ENCODE data around the gene UBB.

The UBB gene

DNA sequence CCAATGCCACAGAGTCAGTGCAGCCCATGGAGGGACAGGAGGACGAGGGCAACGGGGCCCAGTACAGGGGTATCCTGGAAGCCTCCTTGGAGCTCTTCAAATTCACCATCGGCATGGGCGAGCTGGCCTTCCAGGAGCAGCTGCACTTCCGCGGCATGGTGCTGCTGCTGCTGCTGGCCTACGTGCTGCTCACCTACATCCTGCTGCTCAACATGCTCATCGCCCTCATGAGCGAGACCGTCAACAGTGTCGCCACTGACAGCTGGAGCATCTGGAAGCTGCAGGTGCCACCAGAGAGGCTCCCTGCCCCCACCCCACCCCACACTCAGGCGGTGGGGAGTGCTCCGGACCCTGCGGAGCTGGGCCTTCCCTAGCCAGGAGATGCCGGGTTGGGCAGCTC, 51.1 kb downstream of the UBB start:
- Histone ChIP-seq H3K36me3 (ENCODE audit: control insufficient read depth, low read length) (no peaks in the 10 kb centered on the region), H3K27ac (ENCODE audit: low read depth, low read length) (no peak overlapping the region), H3F3A (ENCODE audit: control insufficient read depth, insufficient read depth) (no peaks in the 10 kb centered on the region), H3K9me3 (ENCODE audit: control insufficient read depth, insufficient read depth, low read length) (no peaks in the 10 kb centered on the region), H3K4me2 (ENCODE audit: low read length) (no peak overlapping the region), H3K79me2 (ENCODE audit: control insufficient read depth, low read length) (no peaks in the 10 kb centered on the region), H3K4me3 (ENCODE audit: low read length) (no peak overlapping the region), H3K9me2 (replicated peaks; ENCODE audit: control insufficient read depth, low read length) (no peaks in the 10 kb centered on the region), H3K4me1 (ENCODE audit: control insufficient read depth, low read length) (peaks cover 20% of the 10 kb centered on the region), H4K20me1 (ENCODE audit: control insufficient read depth, insufficient read depth, low read depth, low read length) (no peaks in the 10 kb centered on the region), H3K27me3 (ENCODE audit: control insufficient read depth, low read length) (no peaks in the 10 kb centered on the region)
- TF ChIP-seq, protein P1, sequence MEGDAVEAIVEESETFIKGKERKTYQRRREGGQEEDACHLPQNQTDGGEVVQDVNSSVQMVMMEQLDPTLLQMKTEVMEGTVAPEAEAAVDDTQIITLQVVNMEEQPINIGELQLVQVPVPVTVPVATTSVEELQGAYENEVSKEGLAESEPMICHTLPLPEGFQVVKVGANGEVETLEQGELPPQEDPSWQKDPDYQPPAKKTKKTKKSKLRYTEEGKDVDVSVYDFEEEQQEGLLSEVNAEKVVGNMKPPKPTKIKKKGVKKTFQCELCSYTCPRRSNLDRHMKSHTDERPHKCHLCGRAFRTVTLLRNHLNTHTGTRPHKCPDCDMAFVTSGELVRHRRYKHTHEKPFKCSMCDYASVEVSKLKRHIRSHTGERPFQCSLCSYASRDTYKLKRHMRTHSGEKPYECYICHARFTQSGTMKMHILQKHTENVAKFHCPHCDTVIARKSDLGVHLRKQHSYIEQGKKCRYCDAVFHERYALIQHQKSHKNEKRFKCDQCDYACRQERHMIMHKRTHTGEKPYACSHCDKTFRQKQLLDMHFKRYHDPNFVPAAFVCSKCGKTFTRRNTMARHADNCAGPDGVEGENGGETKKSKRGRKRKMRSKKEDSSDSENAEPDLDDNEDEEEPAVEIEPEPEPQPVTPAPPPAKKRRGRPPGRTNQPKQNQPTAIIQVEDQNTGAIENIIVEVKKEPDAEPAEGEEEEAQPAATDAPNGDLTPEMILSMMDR (IDR thresholded peaks at IDR 0.05; ENCODE audit: low read depth, low read length, poor library complexity, severe bottlenecking) = no peak
- no peak for TF ChIP-seq EZH2phosphoT487 (IDR thresholded peaks at IDR 0.05; ENCODE audit: borderline replicate concordance, low read length)
